K562 (cell line): Measurements from ENCODE around the gene RBFOX2.

Source experiments
- FOXA3 ChIP-seq, 2 experiments: fragments of 450-650 bp in 1 of 2; sonication (generic) in 1 of 2; formaldehyde crosslinking; IDR thresholded peaks in 1 of 2; conservative IDR thresholded peaks in 1 of 2; 2 replicates each; pipeline versions ENCODE4 v1.4.0 to v1.8.0; 2020 to 2022; ENCODE audit warnings: mild to moderate bottlenecking in 2 of 2, missing genetic modification reagents in 1 of 2
- ZNF830 ChIP-seq: fragments of 250-450 bp; sonication (Bioruptor Pico); IDR thresholded peaks from 2 replicates; pipeline ENCODE4 v1.5.0; 2021; ENCODE audit warnings: mild to moderate bottlenecking

- TF ChIP-seq ZNF830 (CRISPR knock-in tag) (no peak), FOXA3 (CRISPR knock-in tag; conservative IDR thresholded peaks at IDR 0.05 in 1 of 2, IDR thresholded peaks at IDR 0.05 in 1 of 2) (no peak)
These were observed 31.2 kb downstream of the RBFOX2 start for GRCh38 chr22:35997438-35997837.
